GM12872 (cell line): ENCODE measurements around the gene SLC47A2.
A peak's percentile ranks its signal among the peaks of the same experiment; 100 is the strongest.

Experiments used
- TF ChIP-seq, protein P1 (sequence below): IDR thresholded peaks from 3 replicates; pipeline ENCODE4 v1.5.1; 2011; ENCODE audit warnings: low read depth, mild to moderate bottlenecking, low read length, moderate library complexity; ENCODE audit not compliant: insufficient read depth

The SLC47A2 gene, protein sequence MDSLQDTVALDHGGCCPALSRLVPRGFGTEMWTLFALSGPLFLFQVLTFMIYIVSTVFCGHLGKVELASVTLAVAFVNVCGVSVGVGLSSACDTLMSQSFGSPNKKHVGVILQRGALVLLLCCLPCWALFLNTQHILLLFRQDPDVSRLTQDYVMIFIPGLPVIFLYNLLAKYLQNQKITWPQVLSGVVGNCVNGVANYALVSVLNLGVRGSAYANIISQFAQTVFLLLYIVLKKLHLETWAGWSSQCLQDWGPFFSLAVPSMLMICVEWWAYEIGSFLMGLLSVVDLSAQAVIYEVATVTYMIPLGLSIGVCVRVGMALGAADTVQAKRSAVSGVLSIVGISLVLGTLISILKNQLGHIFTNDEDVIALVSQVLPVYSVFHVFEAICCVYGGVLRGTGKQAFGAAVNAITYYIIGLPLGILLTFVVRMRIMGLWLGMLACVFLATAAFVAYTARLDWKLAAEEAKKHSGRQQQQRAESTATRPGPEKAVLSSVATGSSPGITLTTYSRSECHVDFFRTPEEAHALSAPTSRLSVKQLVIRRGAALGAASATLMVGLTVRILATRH

DNA sequence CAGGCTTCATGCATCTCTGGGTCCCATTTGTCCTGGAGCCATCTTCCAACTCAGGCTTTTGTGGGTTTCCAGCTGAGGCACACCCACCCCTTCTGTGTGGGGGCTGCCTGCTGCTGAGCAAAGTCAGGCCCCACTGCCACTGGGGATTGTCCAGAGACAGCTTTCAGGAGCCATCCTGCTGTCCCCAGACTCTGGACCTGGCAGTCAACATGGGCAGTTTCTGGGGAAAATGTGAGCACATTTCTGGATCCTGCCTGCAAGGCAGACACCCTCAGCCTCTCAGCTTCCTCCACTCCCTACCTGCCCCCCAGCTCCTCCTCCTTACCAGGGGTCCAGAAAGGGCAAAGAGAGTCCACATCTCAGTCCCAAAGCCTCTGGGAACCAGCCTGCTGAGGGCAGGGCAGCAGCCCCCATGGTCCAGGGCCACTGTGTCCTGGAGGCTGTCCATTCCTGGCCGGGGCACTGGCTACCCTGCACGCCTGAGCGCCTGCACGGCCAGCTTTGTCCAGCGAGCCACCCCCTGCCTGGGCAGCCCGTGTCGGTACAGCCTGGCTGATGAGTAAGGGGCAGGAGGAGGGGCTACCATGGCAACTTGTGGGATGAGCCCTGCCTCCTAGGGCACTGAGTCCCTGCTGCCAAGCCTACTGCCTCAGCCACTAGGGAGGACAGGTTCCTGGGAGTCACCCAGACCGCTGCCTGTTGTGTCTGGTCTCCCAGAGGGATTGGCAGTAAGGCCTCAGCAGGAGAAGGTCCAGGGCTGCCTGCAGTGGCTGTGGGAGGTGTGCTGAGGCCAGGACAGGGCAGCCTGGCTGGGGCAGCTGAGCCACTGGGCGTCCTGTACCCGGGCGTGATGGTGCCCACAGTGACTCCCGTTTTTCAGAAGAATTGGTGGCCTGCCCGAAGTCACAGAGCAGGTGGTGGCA lies at the start of gene SLC47A2:
SLC47A2 (minus strand) TSS at position 477 of the 923 bp plus-strand sequence; CDS start at position 448, 29 bp downstream.
- TF ChIP-seq, protein P1, sequence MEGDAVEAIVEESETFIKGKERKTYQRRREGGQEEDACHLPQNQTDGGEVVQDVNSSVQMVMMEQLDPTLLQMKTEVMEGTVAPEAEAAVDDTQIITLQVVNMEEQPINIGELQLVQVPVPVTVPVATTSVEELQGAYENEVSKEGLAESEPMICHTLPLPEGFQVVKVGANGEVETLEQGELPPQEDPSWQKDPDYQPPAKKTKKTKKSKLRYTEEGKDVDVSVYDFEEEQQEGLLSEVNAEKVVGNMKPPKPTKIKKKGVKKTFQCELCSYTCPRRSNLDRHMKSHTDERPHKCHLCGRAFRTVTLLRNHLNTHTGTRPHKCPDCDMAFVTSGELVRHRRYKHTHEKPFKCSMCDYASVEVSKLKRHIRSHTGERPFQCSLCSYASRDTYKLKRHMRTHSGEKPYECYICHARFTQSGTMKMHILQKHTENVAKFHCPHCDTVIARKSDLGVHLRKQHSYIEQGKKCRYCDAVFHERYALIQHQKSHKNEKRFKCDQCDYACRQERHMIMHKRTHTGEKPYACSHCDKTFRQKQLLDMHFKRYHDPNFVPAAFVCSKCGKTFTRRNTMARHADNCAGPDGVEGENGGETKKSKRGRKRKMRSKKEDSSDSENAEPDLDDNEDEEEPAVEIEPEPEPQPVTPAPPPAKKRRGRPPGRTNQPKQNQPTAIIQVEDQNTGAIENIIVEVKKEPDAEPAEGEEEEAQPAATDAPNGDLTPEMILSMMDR, result no peak

DNA sequence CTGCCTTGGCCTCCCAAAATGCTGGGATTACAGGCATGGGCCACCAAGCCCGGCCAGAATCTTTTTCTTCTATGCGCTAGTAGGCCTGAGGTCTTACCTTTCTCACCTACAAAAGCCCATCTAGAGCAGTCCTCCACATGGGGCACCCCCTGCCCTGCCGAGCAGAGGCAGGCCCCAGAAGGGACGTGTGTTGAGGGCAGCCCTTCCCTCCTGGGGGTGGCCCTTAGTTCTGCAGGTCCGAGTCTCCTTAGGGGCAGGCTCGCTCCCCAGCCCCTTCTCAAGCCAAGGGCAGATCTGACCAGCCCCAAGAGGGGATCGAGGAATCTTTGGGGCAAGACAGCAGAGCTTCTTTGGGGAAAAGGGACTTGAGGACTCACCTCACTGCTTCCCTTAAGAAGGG lies 49.6 kb upstream of the SLC47A2 start:
- TF ChIP-seq, protein P1, result no peak

DNA sequence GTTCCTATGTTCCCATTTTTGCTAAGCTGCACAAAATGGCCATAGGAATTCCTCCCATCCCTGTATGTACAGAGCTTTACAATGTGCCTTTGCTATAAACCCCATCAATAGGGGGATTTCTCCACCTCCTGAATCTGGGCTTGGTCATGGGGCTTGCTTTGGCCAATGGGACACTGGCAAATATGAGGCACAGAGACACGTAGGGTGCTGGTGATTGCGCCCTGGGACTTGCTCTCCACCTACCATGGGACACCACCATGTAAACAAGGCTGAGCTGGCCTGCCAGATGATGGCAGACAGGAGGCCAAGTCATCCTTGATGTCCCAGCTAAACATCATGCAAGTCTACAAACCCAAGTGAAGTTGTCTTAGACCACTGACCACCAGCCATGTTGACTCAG lies 47.0 kb upstream of the SLC47A2 start:
- TF ChIP-seq, protein P1, result no peak

DNA sequence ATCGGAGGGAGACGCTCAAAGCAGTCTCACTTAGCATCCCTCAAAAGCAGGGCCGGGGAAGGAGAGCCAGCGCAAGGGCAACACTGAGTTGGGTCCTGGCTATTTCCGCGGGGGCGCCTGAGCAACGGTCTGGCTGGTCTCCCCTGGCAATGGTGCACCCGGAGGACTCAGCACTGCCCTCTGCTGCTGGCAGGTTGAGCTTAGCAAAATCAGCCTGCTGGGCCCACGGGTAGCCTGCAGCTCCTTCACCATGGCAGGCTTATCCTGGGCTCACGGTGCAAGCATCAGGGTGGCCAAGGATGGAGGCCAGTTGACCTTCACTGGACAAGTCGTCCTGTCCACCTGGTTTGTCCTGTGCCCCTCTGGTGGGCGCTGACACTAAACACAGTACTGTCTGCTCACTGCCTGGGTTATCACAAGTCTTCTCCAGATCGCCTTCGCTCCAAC lies 46.2 kb upstream of the SLC47A2 start:
- TF ChIP-seq, protein P1, result peak; percentile 68

DNA sequence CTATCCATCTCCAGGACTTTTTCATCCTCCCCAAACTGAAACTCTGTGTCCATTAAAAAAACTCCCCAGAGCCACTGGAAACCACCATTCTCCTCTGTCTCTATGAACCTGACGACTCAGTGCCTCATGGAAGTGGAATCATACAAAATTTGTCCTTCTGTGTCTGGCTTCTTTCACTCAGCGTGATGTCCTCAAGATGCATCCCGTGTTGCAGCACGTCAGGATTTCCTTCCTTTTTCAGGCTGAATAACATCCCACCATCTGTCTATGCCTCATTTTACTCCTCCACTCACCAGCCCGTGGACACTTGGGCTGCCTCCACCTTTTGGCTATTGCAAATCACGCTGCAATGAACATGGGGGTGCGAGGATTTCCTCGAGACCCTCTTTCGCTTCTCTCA lies 44.4 kb upstream of the SLC47A2 start:
- TF ChIP-seq, protein P1, result no peak

DNA sequence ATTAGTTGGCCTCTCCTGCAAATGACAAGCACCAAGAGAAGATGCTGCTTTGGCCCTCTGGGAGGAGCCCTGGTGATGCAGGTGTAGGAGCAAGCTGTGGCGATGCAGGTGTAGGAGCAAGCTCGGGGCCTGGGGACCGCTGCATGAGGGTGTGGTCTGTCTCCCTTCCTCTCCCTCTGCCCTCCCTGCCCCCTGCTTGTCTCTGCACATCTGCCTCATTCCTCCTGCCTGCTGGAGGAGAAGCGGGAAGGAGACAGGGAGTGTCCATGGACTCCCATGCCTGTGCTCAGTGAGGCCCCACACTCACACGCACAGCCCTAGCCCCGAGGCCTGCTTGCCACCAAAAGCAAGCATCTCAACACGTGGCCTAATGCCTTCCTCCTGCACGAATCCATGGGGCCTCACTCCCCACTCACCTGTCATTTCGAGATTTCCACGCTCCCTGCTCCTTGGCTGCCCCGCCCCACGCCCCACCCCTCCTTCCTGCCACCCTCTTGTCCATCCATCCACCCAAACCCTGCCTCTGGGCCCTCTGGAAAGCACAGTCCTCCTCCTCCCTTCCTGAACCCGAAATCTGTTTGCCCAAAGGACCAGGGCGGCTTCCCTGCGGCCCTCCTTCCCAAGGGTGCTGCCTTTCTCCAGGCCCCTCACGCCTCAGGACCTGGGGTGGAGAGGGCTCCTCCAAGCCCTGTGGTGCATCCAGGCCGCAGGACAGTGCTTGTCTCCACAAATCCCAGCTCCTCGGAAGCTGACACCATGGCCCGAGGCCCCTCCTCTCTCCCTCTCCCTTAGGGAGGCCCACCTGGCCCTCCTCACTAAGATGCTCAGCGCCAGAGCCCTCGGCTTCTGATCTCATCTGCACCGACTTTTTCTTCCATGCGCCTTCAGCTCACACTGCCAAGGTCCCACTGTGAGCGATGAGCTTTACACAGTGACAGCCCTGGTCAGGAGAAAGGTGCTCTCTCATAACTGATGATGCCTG lies 43.5 kb upstream of the SLC47A2 start:
- TF ChIP-seq, protein P1, result no peak
